Putamen (tissue), 1 donor: ENCODE results near the gene ZFYVE28.

Experiments used
- DNase-seq: peaks from one replicate; pipeline ENCODE4 v3.0.0-alpha.2; 2016; ENCODE audit warnings: low spot score

ZFYVE28 gene

GRCh38 chr4:2333356-2333841, 85.0 kb downstream of the ZFYVE28 start:
- no peak for DNase-seq

- DNase-seq: no peak
Measured at GRCh38 chr4:2332976-2333319, 85.5 kb downstream of the ZFYVE28 start.

- no peak for DNase-seq
Measured at GRCh38 chr4:2332201-2332975, 86.1 kb downstream of the ZFYVE28 start.

GRCh38 chr4:2331519-2332200, 86.8 kb downstream of the ZFYVE28 start:
- no peak for DNase-seq

GRCh38 chr4:2331043-2331420, 87.4 kb downstream of the ZFYVE28 start:
- DNase-seq: no peak

- DNase-seq: no peak
Measured at GRCh38 chr4:2330091-2331042, 88.1 kb downstream of the ZFYVE28 start.

- no peak for DNase-seq
Measured at GRCh38 chr4:2327579-2327978, 90.9 kb downstream of the ZFYVE28 start.

DNA sequence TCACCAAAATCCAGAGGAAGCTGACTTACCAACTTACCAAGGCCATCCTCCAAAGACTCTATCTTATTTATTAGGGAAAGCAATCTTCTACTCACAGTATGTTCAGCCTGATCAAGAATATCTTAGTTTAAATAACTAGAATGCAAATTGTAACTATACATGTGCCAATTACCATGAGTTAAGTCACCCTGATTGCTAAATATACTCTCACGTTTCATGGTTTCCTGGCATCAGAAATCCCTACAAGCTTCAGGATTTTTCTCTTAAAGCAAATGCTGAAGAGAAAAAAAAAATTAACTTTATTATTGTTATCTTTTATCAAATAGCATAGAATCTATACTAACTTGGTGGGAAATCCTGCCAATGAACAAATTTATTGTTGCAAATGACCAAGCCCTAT, 93.6 kb downstream of the ZFYVE28 start:
- DNase-seq: no peak

GRCh38 chr4:2322841-2323240, 95.6 kb downstream of the ZFYVE28 start:
- DNase-seq: no peak

DNA sequence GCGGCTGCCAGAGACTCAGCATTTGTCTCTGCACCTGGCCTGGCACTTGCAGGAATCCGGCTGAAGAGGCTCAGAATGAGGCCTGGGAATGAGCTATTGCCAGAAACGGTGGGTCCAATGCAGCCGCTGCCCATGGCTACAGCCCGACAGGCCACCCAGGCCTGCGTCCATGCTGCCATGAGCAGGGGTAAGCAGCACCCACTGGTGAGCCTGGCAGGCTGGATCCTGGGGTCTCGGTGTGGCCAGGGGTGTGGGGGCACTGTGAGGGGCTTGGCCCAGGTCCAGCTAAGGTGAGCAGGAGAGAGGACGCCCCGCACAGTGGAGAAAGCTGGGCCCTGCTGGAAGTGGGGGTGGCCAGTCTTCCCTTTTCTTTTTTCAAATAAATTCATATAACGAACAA, 96.2 kb downstream of the ZFYVE28 start:
- no peak for DNase-seq

- no peak for DNase-seq
Measured at GRCh38 chr4:2321279-2322196, 96.9 kb downstream of the ZFYVE28 start.

DNA sequence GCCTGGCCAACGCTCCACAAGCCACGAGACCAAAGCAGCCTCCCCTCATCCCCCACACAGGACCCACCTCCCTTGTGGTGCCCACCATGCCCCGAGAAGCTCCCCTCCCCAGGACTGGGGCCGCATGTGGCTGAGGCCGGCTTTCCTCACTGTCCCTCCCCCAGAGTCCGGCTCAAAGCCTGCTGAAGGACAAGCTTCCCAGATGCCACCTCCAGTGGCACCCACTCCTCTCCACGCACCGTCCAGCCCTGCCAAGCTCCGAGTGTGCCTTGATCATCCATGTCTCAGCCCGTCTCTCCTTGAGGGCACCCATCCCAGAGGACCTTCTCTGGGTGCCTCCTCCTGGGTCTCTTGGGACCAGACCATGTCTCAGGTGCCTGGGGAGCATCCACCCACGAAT, 97.7 kb downstream of the ZFYVE28 start:
- no peak for DNase-seq

GRCh38 chr4:2320152-2320551, 98.3 kb downstream of the ZFYVE28 start:
- no peak for DNase-seq

DNA sequence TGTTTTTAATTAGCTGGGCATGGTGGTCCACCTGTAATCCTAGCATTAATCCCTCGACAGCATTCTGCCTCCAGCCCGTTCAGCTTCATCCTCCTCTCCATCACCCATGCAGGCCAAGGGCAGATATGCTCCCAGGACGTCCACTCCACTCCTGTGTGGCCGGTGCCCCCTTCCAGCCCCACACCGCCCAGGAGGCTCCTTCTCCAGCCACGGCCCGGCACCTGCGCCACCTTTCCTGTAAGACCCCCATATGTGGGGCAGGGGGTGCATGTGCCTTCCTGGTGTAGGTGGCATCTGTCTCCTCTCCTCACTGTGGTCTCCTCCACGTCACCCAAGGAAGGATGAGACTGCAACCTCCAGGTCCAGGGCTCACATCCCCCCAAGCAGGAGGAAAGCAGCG, 99.6 kb downstream of the ZFYVE28 start:
- DNase-seq: no peak

DNA sequence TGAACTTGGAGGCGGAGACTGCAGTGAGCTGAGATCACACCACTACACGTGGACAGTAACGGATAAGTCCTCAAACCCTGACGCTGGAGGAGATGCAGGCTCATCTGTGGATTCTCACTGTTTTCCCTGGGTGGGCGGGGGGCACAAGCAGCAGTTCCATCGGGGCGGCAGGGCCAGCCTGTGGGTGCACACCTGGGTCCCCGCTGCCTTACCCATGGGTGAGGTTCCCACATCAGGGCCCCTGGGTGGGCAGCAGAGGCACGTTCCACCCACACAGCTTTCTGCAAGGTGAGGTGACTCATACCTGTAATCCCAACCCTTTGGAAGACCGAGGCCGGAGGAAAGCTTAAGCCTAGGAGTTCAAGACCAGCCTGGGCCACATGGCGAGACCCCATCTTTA, 100.0 kb downstream of the ZFYVE28 start:
- no peak for DNase-seq

DNA sequence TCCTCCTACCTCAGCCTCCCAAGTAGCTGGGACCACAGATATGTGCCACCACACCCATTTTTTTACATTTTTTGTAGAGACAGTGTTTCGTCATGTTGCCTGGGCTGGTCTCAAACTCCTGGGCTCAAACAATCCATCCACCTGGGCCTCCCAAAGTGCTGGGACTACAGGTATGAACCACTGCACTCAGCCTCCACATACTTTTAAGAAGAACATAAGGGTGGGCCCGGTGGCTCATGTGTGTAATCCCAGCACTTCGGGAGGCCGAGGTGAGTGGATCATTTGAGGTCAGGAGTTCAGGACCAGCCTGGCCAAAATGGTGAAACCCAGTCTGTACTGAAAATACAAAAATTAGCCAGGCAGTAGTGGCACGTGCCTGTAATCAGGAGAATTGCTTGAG, 105.1 kb downstream of the ZFYVE28 start:
- no peak for DNase-seq

- DNase-seq: no peak
Measured at GRCh38 chr4:2306773-2307410, 111.6 kb downstream of the ZFYVE28 start.

- DNase-seq: no peak
Measured at GRCh38 chr4:2305766-2306501, 112.5 kb downstream of the ZFYVE28 start.

DNA sequence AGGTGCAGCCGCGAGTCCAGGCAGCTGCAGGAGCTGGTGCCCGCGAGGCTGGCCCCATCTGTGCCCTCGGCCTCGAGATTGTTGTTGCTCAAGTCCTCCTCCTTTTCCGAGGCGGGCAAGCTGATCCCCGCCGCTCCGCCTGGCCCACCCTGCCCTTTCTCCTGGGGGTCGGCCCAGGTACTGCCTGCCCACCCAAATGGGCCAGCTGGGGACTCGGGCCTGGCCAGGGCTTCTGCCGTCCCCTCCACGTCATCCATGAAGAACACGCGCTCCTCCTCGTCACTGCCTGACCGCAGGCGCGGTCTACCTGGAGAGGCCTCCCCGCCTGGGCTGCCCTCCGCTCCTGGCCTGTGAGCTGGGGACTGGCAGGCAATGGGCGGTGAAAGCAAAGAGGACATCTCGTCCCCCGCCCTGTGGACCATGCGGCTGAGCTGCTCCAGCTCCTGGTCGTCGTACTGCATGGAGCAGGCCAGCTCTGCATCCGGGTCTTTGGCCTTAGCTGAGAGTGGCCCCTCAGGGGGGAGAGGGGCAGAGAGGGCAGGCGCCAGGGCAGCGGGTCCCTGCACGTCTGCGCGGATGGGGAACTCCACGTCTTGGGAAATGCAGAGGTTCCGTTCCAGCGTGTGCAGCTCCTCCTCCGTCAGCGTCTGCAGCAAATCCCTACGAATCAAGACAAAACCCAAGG, 113.4 kb downstream of the ZFYVE28 start:
- no peak for DNase-seq
